ENCODE results near the gene RNF183.

- TF ChIP-seq MXI1 (conservative IDR thresholded peaks at IDR 0.05; ENCODE audit: poor library complexity, severe bottlenecking) (no peak), CTCF (IDR thresholded peaks at IDR 0.05; ENCODE audit: poor library complexity, severe bottlenecking) (no peak), TAF1 (IDR thresholded peaks at IDR 0.05; ENCODE audit: low read depth) (no peak), REST (IDR thresholded peaks at IDR 0.05; ENCODE audit: borderline replicate concordance) (no peak), SMC3 (conservative IDR thresholded peaks at IDR 0.05; ENCODE audit: poor library complexity) (no peak), POLR2AphosphoS5 (IDR thresholded peaks at IDR 0.05) (no peak), RAD21 (conservative IDR thresholded peaks at IDR 0.05) (no peak), EZH2 (IDR thresholded peaks at IDR 0.05; ENCODE audit: borderline replicate concordance, insufficient read depth, low read length, poor library complexity, severe bottlenecking) (no peak), EP300 (conservative IDR thresholded peaks at IDR 0.05; ENCODE audit: poor library complexity, severe bottlenecking) (no peak)
Measured at GRCh38 chr9:113350937-113351336, 47.8 kb upstream of the RNF183 start.

Data from neural cell (in vitro differentiated cells).